ENCODE data around the gene IL4R. TPM values are rescaled to one million over a fixed set of nuclear protein-coding genes. Genes with fewer than 3 reads are reported as not detected.

The IL4R gene
- total and polyA plus RNA-seq, 2 of the 13 experiments (the other 11 are each of a cell fraction or from before 2014, with no cell fraction given), result 15.9 to 49.6 TPM

- TF ChIP-seq ZNF800 (CRISPR knock-in tag; IDR thresholded peaks at IDR 0.05) (no peak; the same call in none of the 2 replicates), FOXK2 (IDR thresholded peaks at IDR 0.05) (no peak), SNAI1 (CRISPR knock-in tag; IDR thresholded peaks at IDR 0.05; ENCODE audit: borderline replicate concordance) (peak; percentile 78), ELK4 (CRISPR knock-in tag; IDR thresholded peaks at IDR 0.05; ENCODE audit: borderline replicate concordance) (no peak), KDM1A (CRISPR knock-in tag; IDR thresholded peaks at IDR 0.05) (no peak), PHF5A (CRISPR knock-in tag; IDR thresholded peaks at IDR 0.05; ENCODE audit: low read depth, unreplicated experiment) (no peak), ZNF777 (CRISPR knock-in tag; IDR thresholded peaks at IDR 0.05) (no peak; the same call in 1 of the 2 replicates), KDM4B (CRISPR knock-in tag; IDR thresholded peaks at IDR 0.05) (0 out of 2 replicates have a peak, but pooled peaks have one; percentile 40), ZNF841 (CRISPR knock-in tag; IDR thresholded peaks at IDR 0.05; ENCODE audit: borderline replicate concordance) (no peak), SP5 (CRISPR knock-in tag; IDR thresholded peaks at IDR 0.05; ENCODE audit: borderline replicate concordance, low read depth) (peak; percentile 74; the same call in 1 of the 2 replicates), ZNF34 (CRISPR knock-in tag; IDR thresholded peaks at IDR 0.05; ENCODE audit: borderline replicate concordance) (no peak), SKIL (CRISPR knock-in tag; IDR thresholded peaks at IDR 0.05; ENCODE audit: borderline replicate concordance) (peak; percentile 38; the same call in 1 of the 2 replicates), AKNA (CRISPR knock-in tag; IDR thresholded peaks at IDR 0.05; ENCODE audit: borderline replicate concordance) (no peak), KLF11 (CRISPR knock-in tag; IDR thresholded peaks at IDR 0.05) (peak; percentile 70; the same call in 1 of the 2 replicates), HNF4G (IDR thresholded peaks at IDR 0.05; ENCODE audit: borderline replicate concordance, low read depth, low read length) (peak; percentile 5; the same call in 1 of the 2 replicates), HNF4G (CRISPR knock-in tag; IDR thresholded peaks at IDR 0.05; ENCODE audit: borderline replicate concordance, low read depth) (peak; percentile 22; the same call in 1 of the 2 replicates), MBD4 (IDR thresholded peaks at IDR 0.05; ENCODE audit: borderline replicate concordance, low read length) (no peak), ZFP90 (CRISPR knock-in tag; IDR thresholded peaks at IDR 0.05; ENCODE audit: borderline replicate concordance) (no peak), ZC3H13 (CRISPR knock-in tag; IDR thresholded peaks at IDR 0.05) (no peak), RCOR2 (CRISPR knock-in tag; IDR thresholded peaks at IDR 0.05) (peak; percentile 71; the same call in 1 of the 2 replicates)
Observed at GRCh38 chr16:27313422-27314160, at the start of gene IL4R (continued).

All from HepG2 (cell line).